ENCODE measurements around the gene PNMA8C.

PNMA8C gene

DNA sequence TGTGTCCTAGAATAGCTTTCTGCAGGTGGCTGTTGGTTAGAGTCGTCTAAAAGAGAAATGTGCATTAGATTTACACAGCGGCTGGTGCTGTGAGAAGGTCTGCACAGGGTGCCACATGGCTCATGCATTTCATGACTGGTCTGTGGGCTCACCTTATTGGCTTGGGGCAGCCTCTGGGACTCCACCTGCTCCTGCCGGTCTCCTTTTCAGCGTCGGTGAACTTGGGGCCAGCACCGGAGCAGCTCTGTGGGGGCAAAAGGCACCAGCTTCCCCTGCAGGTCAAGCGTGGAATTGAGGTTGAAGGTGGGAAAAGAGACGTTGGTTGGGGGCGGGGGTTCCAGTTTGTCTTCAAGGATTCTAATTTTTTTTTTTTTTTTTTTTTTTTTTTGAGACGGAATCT is 3.1 kb upstream of the PNMA8C start:
- Histone ChIP-seq H3K27me3 (ENCODE audit: insufficient read depth, poor library complexity, severe bottlenecking) (no peaks in the 10 kb centered on the region), H3K4me1 (ENCODE audit: insufficient read depth, poor library complexity, severe bottlenecking) (no peaks in the 10 kb centered on the region), H3K27ac (ENCODE audit: poor library complexity, severe bottlenecking) (no peak overlapping the region), H3K9me3 (ENCODE audit: severe bottlenecking) (no peaks in the 10 kb centered on the region), H3K36me3 (ENCODE audit: low read depth) (no peaks in the 10 kb centered on the region), H3K4me3 (ENCODE audit: severe bottlenecking) (no peak overlapping the region)
- no peak for ATAC-seq (ENCODE audit: low read depth)
- TF ChIP-seq CTCF (IDR thresholded peaks at IDR 0.05; ENCODE audit: poor library complexity, severe bottlenecking) = no peak
- no peak for DNase-seq (ENCODE audit: low spot score)

DNA sequence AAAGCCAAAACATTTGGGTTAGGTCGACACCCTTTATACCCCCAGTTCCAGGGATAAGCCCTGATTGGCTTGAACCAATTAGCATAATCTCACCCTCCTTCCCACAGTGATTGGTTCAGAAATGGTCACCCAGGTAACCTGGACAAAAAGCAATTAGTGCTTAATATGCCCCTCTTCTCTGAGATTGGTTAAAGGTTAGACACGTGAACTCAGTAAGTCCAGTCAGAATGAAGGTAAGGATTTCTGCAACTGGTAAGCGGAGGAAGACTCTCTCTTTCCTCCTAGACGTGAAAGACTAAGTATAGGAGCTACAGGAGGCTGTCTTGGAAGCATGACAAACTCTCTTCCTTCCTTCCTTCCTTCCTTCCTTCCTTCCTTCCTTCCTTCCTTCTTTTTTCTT is 1.3 kb upstream of the PNMA8C start:
- no peaks in the 10 kb centered on the region for H3K27me3 ChIP-seq (ENCODE audit: insufficient read depth, poor library complexity, severe bottlenecking)
- DNase-seq (ENCODE audit: low spot score) (no peak), ATAC-seq (ENCODE audit: low read depth) (no peak)

GRCh38 chr19:46427518-46428045 is 1.2 kb downstream of the PNMA8C start:
- no peaks in the 10 kb centered on the region for H3K4me1 ChIP-seq (ENCODE audit: insufficient read depth, poor library complexity, severe bottlenecking)
- DNase-seq (ENCODE audit: low spot score) (no peak), ATAC-seq (ENCODE audit: low read depth) (no peak)
- H3K27me3 ChIP-seq (ENCODE audit: insufficient read depth, poor library complexity, severe bottlenecking) = no peaks in the 10 kb centered on the region
- no peak overlapping the region for H3K4me3 ChIP-seq (ENCODE audit: severe bottlenecking)
- H3K27ac ChIP-seq (ENCODE audit: poor library complexity, severe bottlenecking) = no peak overlapping the region
- no peaks in the 10 kb centered on the region for H3K36me3 ChIP-seq (ENCODE audit: low read depth)
- H3K9me3 ChIP-seq (ENCODE audit: severe bottlenecking) = no peaks in the 10 kb centered on the region
- TF ChIP-seq CTCF (IDR thresholded peaks at IDR 0.05; ENCODE audit: poor library complexity, severe bottlenecking) = no peak

More for the DNA sequence above, 1.3 kb upstream of the PNMA8C start:
- H3K27ac ChIP-seq (ENCODE audit: poor library complexity, severe bottlenecking) = no peak overlapping the region
- H3K9me3 ChIP-seq (ENCODE audit: severe bottlenecking) = no peaks in the 10 kb centered on the region
- no peaks in the 10 kb centered on the region for H3K4me1 ChIP-seq (ENCODE audit: insufficient read depth, poor library complexity, severe bottlenecking)
- no peak for TF ChIP-seq CTCF (IDR thresholded peaks at IDR 0.05; ENCODE audit: poor library complexity, severe bottlenecking)
- no peak overlapping the region for H3K4me3 ChIP-seq (ENCODE audit: severe bottlenecking)
- no peaks in the 10 kb centered on the region for H3K36me3 ChIP-seq (ENCODE audit: low read depth)

GRCh38 chr19:46426506-46427162 is 2.1 kb downstream of the PNMA8C start:
- H3K27me3 ChIP-seq (ENCODE audit: insufficient read depth, poor library complexity, severe bottlenecking) = no peaks in the 10 kb centered on the region
- no peak overlapping the region for H3K27ac ChIP-seq (ENCODE audit: poor library complexity, severe bottlenecking)
- DNase-seq (ENCODE audit: low spot score) = peak; percentile 80
- ATAC-seq (ENCODE audit: low read depth) = peak; percentile 81
- no peaks in the 10 kb centered on the region for H3K4me1 ChIP-seq (ENCODE audit: insufficient read depth, poor library complexity, severe bottlenecking)
- peak overlapping the region; percentile 30 for H3K4me3 ChIP-seq (ENCODE audit: severe bottlenecking)
- no peak for TF ChIP-seq CTCF (IDR thresholded peaks at IDR 0.05; ENCODE audit: poor library complexity, severe bottlenecking)
- H3K9me3 ChIP-seq (ENCODE audit: severe bottlenecking) = no peaks in the 10 kb centered on the region
- no peaks in the 10 kb centered on the region for H3K36me3 ChIP-seq (ENCODE audit: low read depth)

DNA sequence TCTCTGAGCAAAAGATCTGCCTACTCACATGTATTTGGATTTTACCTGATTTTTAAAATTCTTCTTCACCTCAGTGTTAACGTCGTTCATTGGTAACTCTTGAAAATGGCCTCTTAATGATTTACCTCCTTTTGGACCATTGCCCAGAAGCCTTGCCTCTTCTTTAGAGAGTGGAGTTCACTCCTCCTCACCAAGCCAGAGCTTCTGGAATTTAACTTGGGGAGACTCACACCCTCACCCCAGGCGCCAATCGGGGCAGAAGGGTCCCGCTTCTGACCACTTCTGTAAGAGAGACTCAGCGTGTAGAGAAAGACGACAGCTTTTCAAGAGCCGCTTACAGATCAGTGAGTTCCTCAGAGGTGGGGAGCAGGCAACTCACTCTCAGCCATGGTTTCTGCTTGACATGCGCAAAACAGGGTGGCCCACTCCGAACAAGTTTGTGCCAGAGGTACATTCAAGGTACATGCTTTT is 2.7 kb downstream of the PNMA8C start:
- ATAC-seq (ENCODE audit: low read depth) (peak; percentile 52; the same call in 2 of the 3 replicates), DNase-seq (ENCODE audit: low spot score) (no peak)
- no peak overlapping the region for H3K27ac ChIP-seq (ENCODE audit: poor library complexity, severe bottlenecking)
- H3K4me1 ChIP-seq (ENCODE audit: insufficient read depth, poor library complexity, severe bottlenecking) = no peaks in the 10 kb centered on the region
- peak overlapping the region; percentile 30 for H3K4me3 ChIP-seq (ENCODE audit: severe bottlenecking)
- no peak for TF ChIP-seq CTCF (IDR thresholded peaks at IDR 0.05; ENCODE audit: poor library complexity, severe bottlenecking)
- H3K36me3 ChIP-seq (ENCODE audit: low read depth) = no peaks in the 10 kb centered on the region
- H3K9me3 ChIP-seq (ENCODE audit: severe bottlenecking) = no peaks in the 10 kb centered on the region
- no peaks in the 10 kb centered on the region for H3K27me3 ChIP-seq (ENCODE audit: insufficient read depth, poor library complexity, severe bottlenecking)

Data from RWPE2 (cell line).